DND-41 (cell line): Measurements from ENCODE around the gene PTPRN2.

Source experiments
- CTCF ChIP-seq: IDR thresholded peaks from 2 replicates; pipeline ENCODE4 v1.5.1; 2012; ENCODE audit warnings: borderline replicate concordance, low read length, moderate library complexity, mild to moderate bottlenecking; ENCODE audit not compliant: poor library complexity, severe bottlenecking; ENCODE audit errors: extremely low read depth
- EZH2 ChIP-seq: IDR thresholded peaks from 3 replicates; pipeline ENCODE4 v1.6.1; 2012; ENCODE audit warnings: borderline replicate concordance, low read depth, mild to moderate bottlenecking, moderate library complexity, low read length, inconsistent platforms; ENCODE audit not compliant: severe bottlenecking

GRCh38 chr7:157561816-157562410, 1025.7 kb downstream of the PTPRN2 start:
- TF ChIP-seq EZH2 (no peak), CTCF (no peak)
